DND-41 (cell line): ENCODE results near the gene OR8U1.

Experiments
- CTCF ChIP-seq: IDR thresholded peaks from 2 replicates; pipeline ENCODE4 v1.5.1; 2012; ENCODE audit warnings: borderline replicate concordance, low read length, moderate library complexity, mild to moderate bottlenecking; ENCODE audit not compliant: poor library complexity, severe bottlenecking; ENCODE audit errors: extremely low read depth
- EZH2 ChIP-seq: IDR thresholded peaks from 3 replicates; pipeline ENCODE4 v1.6.1; 2012; ENCODE audit warnings: borderline replicate concordance, low read depth, mild to moderate bottlenecking, moderate library complexity, low read length, inconsistent platforms; ENCODE audit not compliant: severe bottlenecking

- TF ChIP-seq CTCF (no peak), EZH2 (no peak)
Measured at GRCh38 chr11:56353991-56354390, 21.4 kb upstream of the OR8U1 start, which contains the start of gene OR8J1.
